ENCODE data around the gene HMG20B. TPM values are rescaled to one million over a fixed set of nuclear protein-coding genes. Genes with fewer than 3 reads are reported as not detected.
A peak's percentile ranks its signal among the peaks of the same experiment; 100 is the strongest.
"Not testable (repeated sequence)": the region's sequence is repeated elsewhere in the genome, so short reads cannot be mapped to it uniquely, and the experiment has no call there.

HMG20B gene
- total RNA-seq, 4 donors from 2014 or later, result 31.4 to 61.1 (median 36.6) TPM

GRCh38 chr19:3577723-3578344 lies 5.1 kb downstream of the HMG20B start:
- Histone ChIP-seq H3K27me3 (no peaks in the 10 kb centered on the region), H3K4me1 (peaks cover 12 to 19% of the 10 kb centered on the region in 2 donors), H3K9me3 (no peaks in the 10 kb centered on the region), H3K27ac (no peak overlapping the region), H3K4me3 (no peak overlapping the region), H3K36me3 (no peaks in the 10 kb centered on the region)
- TF ChIP-seq CTCF (IDR thresholded peaks at IDR 0.05 in 4 of 5, conservative IDR thresholded peaks at IDR 0.05 in 1 of 5), result no peak
- TF ChIP-seq POLR2A (IDR thresholded peaks at IDR 0.05), result no peak
- DNase-seq (no peak), ATAC-seq (no peak)
- intact Hi-C loops (cut with DNase I; ENCODE audit: low total_unique reads) (no loop called here), in situ Hi-C loops (cut with MboI; ENCODE audit: low sequenced_read_pairs in 4 of 4) (no loop called here)

- no peak overlapping the region for H3K27ac ChIP-seq
- intact Hi-C loops (cut with DNase I; ENCODE audit: low total_unique reads), result no loop called here
Observed at GRCh38 chr19:3578390-3578789, 5.6 kb downstream of the HMG20B start.

GRCh38 chr19:3580156-3580934 lies 7.6 kb downstream of the HMG20B start:
- DNase-seq (no peak), ATAC-seq (peak; percentile 37 to 74)
- in situ Hi-C loops (cut with MboI; ENCODE audit: low sequenced_read_pairs in 4 of 4), result no loop called here
- intact Hi-C loops (cut with DNase I; ENCODE audit: low total_unique reads), result loop anchor here (5.0 kb wide), 1 partner anchor 33 kb away; no protein-coding TSS in a partner anchor
- peaks cover 3 to 6% (median 4%) of the 10 kb centered on the region in 3 donors for H3K27me3 ChIP-seq
- H3K4me1 ChIP-seq, result peaks cover 6 to 11% of the 10 kb centered on the region in 2 donors
- H3K36me3 ChIP-seq, result no peaks in the 10 kb centered on the region
- peak overlapping the region in 1 of 4 donors; percentile 22 for H3K27ac ChIP-seq
- no peaks in the 10 kb centered on the region for H3K9me3 ChIP-seq
- no peak overlapping the region for H3K4me3 ChIP-seq
- TF ChIP-seq POLR2A (IDR thresholded peaks at IDR 0.05) (no peak), CTCF (IDR thresholded peaks at IDR 0.05 in 4 of 5, conservative IDR thresholded peaks at IDR 0.05 in 1 of 5) (no peak)

More at GRCh38 chr19:3578390-3578789, 5.6 kb downstream of the HMG20B start:
- DNase-seq, result no peak
- H3K4me3 ChIP-seq, result no peak overlapping the region
- no peak for TF ChIP-seq POLR2A (IDR thresholded peaks at IDR 0.05)
- TF ChIP-seq CTCF (IDR thresholded peaks at IDR 0.05 in 4 of 5, conservative IDR thresholded peaks at IDR 0.05 in 1 of 5), result no peak
- no peaks in the 10 kb centered on the region for H3K36me3 ChIP-seq
- in situ Hi-C loops (cut with MboI; ENCODE audit: low sequenced_read_pairs in 4 of 4), result no loop called here
- no peaks in the 10 kb centered on the region for H3K9me3 ChIP-seq
- ATAC-seq, result no peak
- no peaks in the 10 kb centered on the region for H3K27me3 ChIP-seq
- H3K4me1 ChIP-seq, result peaks cover 11 to 15% of the 10 kb centered on the region in 2 donors

GRCh38 chr19:3581792-3582191 lies 9.0 kb downstream of the HMG20B start:
- H3K4me1 ChIP-seq; DNase-seq; H3K4me3 ChIP-seq; H3K36me3 ChIP-seq; ATAC-seq; in situ Hi-C loops (cut with MboI; ENCODE audit: low sequenced_read_pairs in 4 of 4); H3K9me3 ChIP-seq; H3K27ac ChIP-seq: not testable (repeated sequence)
- intact Hi-C loops (cut with DNase I; ENCODE audit: low total_unique reads), result loop anchor here (5.0 kb wide), 1 partner anchor 34 kb away; no protein-coding TSS in a partner anchor
- peaks cover 12 to 15% (median 15%) of the 10 kb centered on the region in 3 donors for H3K27me3 ChIP-seq

- in situ Hi-C loops (cut with MboI; ENCODE audit: low sequenced_read_pairs in 4 of 4); H3K27ac ChIP-seq; H3K36me3 ChIP-seq; DNase-seq; ATAC-seq; H3K4me3 ChIP-seq; H3K9me3 ChIP-seq: not testable (repeated sequence)
- intact Hi-C loops (cut with DNase I; ENCODE audit: low total_unique reads), result loop anchor here (5.0 kb wide), 1 partner anchor 37 kb away; no protein-coding TSS in a partner anchor
- Histone ChIP-seq H3K4me1 (peaks cover 10 to 11% of the 10 kb centered on the region in 2 donors), H3K27me3 (peaks cover 12 to 15% (median 15%) of the 10 kb centered on the region in 3 donors)
Observed at GRCh38 chr19:3584036-3584802, 11.5 kb downstream of the HMG20B start.
